ENCODE measurements around the gene SPATA13.
"Not testable (repeated sequence)": the region's sequence is repeated elsewhere in the genome, so short reads cannot be mapped to it uniquely, and the experiment has no call there.

Gene SPATA13

GRCh38 chr13:24160458-24161009, at the start of gene SPATA13:
Gene SPATA13 (plus strand): TSS chr13:24160720. CDS start chr13:24222930, 62,210 bp downstream.
- DNase-seq: peak; percentile 56

GRCh38 chr13:24112791-24113190, 47.7 kb upstream of the SPATA13 start:
- no peak for DNase-seq

DNA sequence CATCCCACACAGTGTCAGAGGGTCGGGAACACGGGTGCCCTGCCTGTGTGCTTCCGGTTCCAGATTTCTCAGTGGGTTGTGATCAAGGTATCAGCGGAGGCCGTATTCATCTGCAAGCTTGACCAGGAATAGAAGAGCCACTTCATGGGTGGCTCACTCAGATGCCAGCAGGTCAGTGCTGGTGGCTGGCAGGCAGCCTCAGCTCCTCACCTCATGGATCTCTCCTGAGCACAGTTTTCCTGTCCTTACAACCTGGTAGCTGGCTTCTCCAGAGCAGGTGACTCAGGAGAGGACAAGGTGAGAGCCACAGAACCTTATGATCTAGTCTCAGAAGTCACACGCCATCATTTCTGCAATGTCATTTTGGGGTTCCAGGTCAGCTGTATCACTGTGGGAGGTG, 44.8 kb upstream of the SPATA13 start:
- no peak for DNase-seq

DNA sequence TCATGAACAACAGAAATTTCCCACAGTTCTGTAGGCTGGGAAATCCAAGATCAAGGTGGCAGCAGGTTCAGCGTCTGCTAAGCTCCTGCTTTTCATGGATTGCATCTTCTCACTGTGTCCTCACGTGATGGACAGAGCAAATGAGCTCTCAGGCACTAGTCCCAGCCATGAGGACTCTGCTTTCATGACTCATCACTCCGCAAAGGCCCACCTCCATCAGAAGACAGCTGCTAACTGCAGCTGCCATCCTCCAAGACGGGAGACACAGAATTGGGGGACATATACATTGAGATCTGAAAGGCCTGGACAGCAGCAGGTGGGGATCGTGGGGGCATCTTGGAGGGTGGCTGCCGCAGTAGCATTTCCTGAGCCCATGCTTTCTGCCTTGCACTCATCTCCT, 44.4 kb upstream of the SPATA13 start:
- no peak for DNase-seq

DNA sequence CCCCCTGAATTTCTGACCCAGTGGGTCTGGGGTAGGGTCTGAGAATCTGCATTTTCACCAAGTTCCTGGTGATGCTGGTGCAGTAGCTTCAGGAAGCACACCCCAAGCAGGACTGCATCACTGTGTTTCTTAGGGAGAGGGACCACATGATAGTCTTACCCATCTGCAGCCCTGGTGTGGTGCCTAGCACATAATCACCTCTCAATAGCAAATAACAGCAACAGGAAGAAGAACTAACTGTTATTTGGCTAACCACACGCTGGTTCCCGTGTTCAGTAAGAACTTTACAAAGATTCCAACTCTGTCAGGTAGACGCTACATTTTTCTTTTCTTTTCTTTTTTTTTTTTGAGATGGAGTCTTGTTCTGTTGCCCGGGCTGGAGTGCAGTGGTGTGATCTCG, 41.9 kb upstream of the SPATA13 start:
- DNase-seq: no peak

- DNase-seq: no peak
Observed at GRCh38 chr13:24119626-24120508, 40.7 kb upstream of the SPATA13 start.

GRCh38 chr13:24122045-24122444, 38.5 kb upstream of the SPATA13 start:
- not testable (repeated sequence) for DNase-seq

DNA sequence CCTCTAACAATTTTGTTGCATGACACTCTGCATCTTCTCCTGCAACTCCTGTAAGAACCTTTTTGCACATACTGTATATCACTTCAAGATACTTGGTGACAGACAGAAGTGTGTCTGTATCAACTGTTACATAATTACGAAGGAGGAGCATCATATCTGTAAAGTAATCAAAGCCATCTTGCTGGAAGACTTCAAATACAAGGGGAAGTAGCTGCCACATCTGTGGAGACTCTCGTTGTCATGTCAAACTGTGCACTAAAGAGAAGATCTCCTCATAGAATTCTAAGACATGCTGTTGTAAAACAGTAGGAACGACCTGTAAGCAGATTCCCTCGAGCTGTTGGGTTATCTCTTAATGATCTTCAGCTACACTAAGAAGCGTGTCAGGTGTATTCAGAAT, 38.0 kb upstream of the SPATA13 start:
- no peak for DNase-seq

DNA sequence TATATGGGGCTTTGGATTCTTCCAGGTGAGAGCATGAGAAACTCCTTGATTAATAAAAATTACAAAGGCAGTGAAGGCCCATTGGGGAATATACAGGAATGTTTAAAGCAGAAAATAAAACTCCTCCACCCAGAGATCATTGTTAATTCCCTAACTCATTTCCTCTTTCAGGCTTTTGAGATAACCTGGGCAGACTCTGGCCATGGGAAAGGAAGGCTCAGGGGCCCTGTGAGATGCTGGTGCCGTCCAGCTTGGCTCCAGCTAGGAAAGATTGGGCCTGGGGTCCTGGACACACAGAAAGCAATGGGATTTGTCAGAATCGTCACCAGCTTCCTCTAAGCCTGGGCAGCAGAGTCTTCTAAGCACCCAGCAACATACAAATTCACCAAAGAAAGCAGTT, 36.8 kb upstream of the SPATA13 start:
- DNase-seq: no peak

DNA sequence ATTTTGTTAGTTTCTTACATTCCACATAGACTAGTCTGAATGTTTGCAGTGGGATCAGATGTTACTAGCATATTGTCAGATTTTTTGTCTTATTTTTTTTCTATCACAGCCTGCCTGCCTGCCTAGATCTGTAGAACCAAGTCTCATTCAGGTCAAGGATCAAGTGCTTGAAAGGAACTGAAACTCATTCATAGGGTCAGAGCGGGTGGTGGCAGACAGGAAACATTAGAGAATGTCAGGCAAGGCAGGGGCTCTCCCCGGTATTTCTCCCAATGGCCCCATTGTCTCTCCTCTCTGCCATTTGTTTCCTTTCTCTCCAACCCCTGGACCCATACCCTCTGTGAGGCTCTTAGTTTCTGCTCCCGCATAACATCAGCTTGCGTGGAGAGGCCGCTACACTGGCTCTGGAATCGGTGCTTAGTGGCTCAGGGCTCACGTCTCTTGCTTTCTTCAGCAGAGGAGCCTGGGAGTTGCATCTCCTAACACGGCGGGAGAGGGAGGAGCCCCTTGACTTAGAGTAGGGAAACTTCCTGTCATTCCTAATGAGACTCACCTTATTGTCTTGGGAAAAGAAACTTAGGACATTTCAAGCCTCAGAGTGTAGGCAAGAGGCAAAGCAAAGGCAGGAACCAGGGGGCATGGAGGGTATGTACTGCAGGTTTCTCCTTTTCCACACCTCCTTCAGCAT, 35.6 kb upstream of the SPATA13 start:
- DNase-seq: no peak

DNA sequence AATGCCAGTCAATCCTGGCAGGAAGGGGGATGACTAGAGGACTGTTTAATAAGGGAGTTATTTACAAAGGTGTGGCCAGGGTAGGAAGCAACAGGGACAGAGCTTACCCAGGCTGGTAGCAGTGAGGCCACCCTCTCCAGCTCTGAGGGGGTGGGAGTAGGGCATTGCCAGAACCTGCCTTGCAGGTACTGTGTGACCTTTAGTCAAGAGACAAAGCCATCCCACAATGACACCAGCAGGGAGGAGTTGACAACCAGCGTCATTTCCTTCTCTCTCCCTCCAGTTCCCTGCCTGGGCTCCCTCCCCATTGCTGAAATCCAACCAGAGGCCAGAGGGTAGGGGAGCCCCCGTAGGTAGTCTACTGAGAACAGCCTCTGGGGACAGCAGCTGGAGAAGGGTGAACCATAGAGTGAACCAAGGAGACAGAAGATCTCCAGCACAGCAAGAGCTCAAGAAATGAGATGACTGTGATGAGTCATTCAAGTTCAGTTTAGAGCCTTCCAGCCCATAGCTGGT, 33.3 kb upstream of the SPATA13 start:
- no peak for DNase-seq

DNA sequence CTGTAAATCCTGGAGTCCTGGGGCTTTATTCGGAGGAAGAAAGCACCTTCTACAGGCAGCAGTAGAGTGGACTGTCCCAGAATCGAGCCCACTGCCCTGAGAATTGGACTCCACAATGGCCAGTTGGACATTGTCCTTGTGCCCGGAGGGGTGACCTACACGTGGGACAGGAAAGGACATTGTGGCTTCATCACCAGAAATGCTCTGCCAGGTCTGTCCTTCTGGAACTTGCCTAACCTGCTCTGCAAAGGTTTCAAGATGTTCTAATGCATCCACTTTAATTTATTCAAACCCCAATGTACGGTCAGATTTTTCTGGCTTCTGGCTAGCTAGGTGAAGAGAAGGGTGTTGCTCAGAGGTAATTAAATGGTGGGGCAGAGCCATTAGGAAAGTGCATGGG, 32.4 kb upstream of the SPATA13 start:
- no peak for DNase-seq

- DNase-seq: no peak
Observed at GRCh38 chr13:24128962-24129361, 31.6 kb upstream of the SPATA13 start.

DNA sequence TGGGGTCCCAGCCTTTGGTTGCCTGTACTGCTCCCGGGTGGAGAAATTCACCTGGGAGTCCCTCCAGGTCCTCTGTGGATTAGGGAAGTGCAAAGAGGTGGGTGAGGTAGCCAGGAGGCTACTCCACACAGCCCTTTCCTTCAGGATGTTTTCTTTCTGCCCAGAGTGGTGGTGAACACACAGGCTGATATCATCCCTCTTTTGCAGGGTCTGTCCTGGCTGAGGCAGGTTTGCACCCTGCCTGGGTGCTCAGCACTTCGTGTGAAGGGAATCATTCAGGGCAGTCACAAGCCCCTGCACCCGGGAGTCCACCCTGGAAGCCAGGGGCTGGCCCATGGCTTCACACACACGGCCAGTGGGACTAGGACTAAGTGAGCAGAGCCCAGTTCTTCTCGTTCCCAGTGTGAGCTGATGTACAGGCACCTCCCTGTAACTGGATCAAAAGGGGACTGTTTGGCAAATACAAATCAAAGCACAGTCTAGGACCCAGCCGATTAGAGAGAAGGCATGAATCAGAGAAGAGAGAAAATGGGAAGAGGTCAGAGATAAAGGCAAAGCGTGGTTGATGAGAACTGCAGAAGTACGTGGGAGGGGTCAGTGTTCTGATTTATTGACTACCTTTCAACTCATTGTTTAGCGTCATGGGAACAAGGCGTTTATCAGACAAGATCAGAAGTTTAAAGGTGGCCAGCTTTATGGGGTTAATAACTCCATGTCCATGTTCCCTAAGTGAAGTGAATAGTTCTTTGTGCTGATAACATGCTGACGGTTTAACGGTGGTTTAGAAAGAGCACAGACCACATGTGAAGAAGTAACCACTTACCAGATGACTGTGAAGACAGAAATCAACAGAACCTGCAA, 30.4 kb upstream of the SPATA13 start:
- DNase-seq: no peak

DNA sequence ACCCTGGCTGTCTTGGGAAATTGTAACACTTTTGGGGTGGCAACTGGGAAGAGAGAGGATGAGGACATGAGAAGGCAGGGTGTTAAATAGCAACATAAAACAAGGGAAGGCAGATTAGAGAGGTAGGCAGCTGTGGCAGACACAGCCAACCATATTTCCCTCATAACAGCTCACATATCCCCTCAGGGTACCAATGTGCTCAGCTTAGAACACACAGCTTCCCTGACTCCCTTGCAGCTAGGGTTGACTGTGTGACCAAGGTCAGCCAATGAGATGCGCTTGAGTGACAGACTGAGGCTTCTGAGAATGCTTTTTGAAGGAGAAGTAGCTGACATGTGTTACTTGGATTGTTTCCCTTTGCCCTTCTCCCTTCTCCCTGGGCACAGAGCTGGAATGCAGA, 28.8 kb upstream of the SPATA13 start:
- DNase-seq: no peak

GRCh38 chr13:24133021-24133795, 27.3 kb upstream of the SPATA13 start:
- DNase-seq: no peak

DNA sequence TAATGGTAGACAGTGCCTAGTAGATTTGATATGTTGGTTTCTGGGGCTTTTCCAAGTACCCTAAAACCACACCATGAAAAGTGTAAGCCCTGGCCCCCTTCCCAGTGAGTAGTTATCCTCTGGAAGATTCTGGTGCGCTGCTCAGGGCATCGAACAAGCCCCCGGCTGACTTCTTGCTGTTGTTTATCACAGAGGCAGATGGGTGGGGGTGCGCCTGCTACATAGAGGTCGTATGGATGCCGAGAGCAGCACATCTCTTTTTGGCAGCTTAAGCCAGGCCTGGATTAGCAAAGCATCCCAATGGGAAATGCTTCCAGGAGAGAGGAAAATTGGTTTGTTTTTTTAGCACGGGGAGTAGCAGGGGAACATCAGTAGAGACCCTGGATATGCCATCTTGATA, 26.3 kb upstream of the SPATA13 start:
- no peak for DNase-seq

DNA sequence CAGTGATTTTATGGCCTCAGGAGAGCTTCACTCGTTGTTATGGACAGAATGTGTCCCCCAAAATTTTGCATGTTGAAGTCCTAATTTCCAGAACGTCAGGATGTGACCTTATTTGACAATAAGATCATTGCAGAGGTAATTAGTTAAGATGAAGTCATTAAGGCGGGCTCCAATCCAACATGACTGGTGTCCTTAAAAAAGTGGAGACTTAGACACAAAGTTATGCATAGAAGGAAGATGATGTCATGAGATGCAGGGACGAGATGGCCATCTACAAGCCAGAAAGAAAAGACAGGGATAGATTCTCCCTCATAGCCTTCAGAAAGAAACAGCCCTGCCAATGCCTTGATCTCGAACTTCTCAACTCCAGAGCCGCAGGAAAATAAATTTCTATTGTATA, 25.8 kb upstream of the SPATA13 start:
- no peak for DNase-seq

DNA sequence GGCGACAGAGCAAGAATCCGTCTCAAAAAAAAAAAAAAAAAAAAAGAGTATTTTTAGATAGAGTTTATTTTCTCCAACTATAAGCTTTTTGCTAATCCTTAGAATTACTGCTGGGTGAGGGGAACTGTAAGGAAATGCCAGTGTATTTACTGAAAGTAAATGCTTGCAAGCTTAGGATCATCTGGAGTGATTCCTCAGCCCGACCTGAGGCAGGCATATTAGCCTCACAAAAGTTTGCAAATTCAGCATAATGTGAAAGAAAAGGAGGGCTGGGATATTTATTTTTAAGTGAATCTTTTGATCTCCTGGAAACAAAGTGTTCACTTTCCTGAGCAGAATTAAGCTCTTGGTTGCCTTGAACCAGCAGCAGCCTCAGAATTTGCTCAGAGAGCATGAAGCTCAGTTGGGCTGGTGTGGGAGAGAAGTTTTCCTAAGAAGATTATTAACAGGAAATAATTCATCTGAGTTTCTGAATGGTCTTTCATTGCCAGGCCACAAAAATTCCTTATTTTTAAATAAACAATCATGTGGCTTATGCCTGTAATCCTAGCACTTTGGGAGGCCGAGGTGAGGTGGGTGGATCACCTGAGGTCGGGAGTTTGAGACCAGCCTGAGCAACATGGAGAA, 24.7 kb upstream of the SPATA13 start:
- DNase-seq: no peak

GRCh38 chr13:24138911-24139310, 21.6 kb upstream of the SPATA13 start:
- no peak for DNase-seq

- DNase-seq: no peak
Observed at GRCh38 chr13:24141333-24141910, 19.1 kb upstream of the SPATA13 start.

Data from NCI-H2029 treated with DMSO at 0.1 percent for 48 hours (cell line).